Measurements from ENCODE around the gene RCN1. TPM values are rescaled to one million over a fixed set of nuclear protein-coding genes. Genes with fewer than 3 reads are reported as not detected.
"Not testable (repeated sequence)": the region's sequence is repeated elsewhere in the genome, so short reads cannot be mapped to it uniquely, and the experiment has no call there.

The RCN1 gene
- polyA plus RNA-seq, 3 donors, result 192 to 212 (median 200) TPM

DNA sequence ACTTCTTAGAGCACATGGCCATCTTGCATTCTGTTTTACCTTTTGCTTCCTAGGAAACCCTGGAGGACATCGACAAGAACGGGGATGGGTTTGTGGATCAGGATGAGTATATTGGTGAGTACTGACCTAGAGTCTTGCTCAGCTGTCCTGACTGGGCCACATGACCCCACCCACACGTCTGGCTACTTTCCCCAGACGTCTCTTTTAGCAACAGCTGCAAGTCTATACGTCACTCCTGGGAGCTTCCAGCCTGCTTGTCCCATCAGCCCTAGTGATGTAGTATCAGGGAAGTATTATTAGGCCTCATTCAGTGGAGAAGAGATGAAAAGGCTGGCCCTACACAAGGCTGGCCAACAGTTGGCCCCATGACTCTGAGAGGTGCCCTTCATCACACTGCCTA is 9.6 kb downstream of the RCN1 start:
- no peak for DNase-seq (ENCODE audit: extremely low read depth in 1 of 11, low read depth in 9 of 11, low spot score in 4 of 11)

DNA sequence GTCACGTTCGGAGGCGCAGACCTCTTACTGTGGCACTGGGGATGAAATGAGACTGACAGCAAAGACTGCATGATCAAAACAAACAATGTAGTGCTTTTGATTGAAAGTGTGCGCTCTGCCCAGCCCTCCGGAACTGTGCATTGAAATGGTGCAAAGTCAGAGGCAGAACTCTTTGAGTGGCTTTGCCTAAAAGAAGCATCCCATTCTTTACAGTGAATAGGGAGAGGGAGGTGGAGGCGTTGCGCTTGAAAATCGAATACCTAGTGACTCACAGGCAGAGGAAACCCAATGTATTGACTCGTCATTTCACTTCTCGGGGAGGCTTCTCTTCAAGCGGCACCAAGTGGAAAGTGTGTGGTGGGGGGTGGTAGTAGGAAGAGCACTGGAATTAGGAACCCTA is 10.9 kb downstream of the RCN1 start:
- no peak for DNase-seq (ENCODE audit: extremely low read depth in 1 of 11, low read depth in 9 of 11, low spot score in 4 of 11)

DNA sequence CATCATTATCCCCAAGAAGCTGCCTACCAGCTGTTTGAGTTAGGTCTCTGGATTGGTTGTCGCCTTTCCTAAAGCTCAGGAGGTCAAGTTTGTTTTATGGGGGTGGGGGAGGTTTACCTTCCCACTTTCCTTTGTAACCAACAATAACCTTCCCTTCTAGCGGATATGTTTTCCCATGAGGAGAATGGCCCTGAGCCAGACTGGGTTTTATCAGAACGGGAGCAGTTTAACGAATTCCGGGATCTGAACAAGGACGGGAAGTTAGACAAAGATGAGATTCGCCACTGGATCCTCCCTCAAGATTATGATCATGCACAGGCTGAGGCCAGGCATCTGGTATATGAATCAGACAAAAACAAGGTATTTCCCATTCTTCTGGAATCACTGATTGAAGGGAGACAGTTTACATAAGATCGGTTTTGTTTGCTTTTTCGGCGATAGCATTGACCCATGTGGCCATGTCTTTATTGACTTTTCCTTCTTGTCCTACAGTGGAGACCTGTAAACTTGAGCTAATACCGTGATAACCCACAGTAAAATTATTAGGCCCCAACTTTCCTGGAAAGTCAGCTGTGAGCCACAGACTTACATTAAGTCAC is 12.3 kb downstream of the RCN1 start:
- not testable (repeated sequence) for DNase-seq (ENCODE audit: extremely low read depth in 1 of 11, low read depth in 9 of 11, low spot score in 4 of 11)

DNA sequence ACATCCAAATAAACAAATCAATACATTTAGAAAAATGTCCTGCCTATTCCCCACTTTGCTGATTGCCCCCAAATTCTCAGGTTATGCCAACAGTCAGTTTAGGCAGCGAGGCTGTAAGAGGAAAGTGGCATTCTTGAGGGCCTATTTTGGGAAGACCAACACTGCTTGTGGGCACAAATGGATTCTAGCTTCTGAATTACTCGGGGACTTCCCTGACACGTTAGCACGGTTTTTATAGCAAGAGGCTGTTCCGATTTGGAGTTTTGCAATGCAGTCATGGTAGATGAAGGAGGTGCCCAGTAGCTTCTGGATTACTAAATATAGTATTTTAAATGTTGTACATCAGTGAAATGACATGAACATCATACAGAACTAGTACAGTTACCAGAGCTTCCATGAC is 13.1 kb downstream of the RCN1 start:
- no peak for DNase-seq (ENCODE audit: extremely low read depth in 1 of 11, low read depth in 9 of 11, low spot score in 4 of 11)

DNA sequence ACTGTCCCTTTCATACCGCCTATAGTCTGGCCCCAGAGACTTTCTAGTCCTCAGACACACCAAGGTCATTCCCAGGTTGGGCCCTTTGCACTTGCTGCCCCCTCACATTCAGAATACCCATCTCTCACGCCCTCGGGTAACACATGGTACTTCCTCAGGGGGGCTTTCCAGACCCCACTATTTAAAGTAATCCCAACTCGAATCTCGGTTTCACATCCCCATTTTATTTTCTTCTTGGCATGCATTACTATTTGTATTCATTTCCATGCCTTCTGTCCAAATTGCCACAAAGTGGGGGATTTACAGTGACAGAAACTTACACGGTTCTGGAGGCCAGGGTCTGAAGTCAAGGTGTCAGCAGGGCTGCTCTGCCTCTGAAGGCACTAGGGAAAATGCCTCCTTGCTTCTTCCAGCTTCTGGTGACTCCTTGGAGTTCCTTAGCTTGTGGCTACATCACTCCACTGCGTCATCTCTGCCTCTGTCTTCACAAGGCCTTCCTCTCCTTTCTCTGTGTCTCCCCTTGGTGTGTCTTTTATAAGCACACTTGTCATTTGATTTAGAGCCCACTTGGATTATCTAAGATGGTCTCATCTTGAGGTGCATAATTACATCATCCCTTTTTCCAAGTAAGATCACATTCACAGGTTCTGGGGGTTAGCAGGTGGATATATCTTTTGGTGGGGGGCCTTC is 15.1 kb downstream of the RCN1 start:
- no peak for DNase-seq (ENCODE audit: extremely low read depth in 1 of 11, low read depth in 9 of 11, low spot score in 4 of 11)

DNA sequence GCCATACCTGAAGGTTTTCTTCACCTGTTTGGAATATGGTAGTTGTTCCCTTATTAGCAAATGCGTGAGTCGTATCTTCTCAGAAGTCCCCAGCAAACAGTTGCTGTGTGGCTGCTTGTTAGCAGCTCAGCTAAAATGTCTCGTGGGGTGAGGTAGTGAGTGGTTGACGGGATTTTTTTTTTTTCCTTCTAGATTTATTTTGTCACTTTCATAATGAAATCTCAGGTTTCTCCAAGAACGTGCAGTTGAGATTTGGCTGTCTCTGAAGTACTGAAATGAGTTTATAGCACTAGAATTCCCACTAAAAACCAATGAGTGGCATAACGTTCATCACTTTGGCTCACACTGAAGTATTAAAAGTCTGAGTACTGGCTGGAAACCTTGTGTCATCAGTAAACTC is 16.8 kb downstream of the RCN1 start:
- DNase-seq (ENCODE audit: extremely low read depth in 1 of 11, low read depth in 9 of 11, low spot score in 4 of 11), result no peak

DNA sequence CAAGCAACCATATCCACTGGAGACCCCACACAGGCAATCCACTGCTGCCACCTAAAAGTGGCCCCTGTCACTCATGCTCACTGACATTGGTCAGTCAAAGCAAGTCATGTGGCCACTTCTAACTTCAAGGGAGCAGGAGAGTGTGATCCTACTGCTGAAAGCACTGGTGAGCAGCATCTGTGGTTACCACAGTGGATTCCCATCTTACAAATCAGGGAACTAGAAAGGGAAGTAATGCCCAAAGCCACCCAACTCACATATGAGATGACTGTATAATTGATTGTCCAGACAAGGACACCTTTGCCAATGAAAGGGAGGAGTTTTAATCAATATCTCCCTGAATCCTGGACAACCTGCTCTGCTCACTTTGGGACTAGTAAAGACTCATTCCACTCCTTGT is 17.7 kb downstream of the RCN1 start:
- no peak for DNase-seq (ENCODE audit: extremely low read depth in 1 of 11, low read depth in 9 of 11, low spot score in 4 of 11)

DNA sequence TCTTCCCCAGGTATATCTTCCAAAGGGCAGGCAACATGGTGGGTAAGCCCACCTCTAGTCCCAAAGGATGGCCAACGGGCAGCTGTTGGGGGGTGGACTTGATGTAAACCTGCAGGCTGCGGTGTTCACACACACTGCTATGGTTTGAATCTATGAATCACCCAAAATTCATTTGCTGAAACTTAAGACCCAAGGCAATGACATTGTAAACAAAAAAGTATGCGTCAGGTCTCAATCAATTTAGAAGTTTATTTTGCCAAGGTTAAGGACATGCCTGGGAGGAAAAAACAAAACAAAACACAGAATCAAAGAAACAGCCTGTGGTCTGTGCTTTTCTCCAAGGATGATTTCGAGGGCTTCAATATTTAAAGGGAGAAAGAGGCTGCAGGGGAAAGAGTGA is 18.3 kb downstream of the RCN1 start:
- DNase-seq (ENCODE audit: extremely low read depth in 1 of 11, low read depth in 9 of 11, low spot score in 4 of 11), result no peak

DNA sequence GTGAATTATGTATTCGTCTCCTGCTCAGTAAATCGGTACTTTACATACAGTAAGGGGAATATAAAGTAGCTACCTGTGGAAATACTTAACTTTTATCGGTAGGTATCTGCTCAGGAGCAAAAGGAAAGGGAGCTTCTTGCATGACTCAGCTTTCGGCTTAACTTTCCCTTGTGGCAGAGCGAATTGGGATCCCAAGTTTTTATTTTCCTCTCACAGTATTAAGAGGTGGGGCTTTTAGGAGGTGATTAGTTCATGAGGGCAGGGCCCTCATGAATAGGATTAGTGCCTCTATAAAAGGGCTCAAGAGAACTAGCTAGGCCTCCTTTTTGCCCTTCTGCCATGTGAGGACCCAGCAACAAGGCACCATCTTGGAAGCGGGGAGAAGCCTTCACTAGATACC is 18.7 kb downstream of the RCN1 start:
- no peak for DNase-seq (ENCODE audit: extremely low read depth in 1 of 11, low read depth in 9 of 11, low spot score in 4 of 11)

DNA sequence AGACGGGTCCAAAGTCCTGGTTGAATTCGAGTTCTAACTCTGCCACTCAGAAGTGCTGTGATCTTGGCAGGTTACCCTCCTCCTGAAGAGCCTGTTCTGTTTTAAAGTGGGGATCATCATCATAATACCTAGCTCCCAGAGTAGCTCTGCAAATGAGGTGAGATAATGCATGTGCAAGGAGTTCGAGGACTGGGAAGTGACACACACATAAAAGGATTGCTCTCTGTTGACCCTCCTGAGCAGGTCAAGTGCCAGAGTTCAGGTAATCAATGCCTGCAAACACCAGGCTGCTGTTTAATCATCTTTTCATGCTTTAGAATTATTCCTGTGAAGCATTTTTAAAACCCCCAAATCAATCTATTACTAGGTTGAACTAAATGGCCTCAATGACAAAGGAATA is 19.9 kb downstream of the RCN1 start:
- no peak for DNase-seq (ENCODE audit: extremely low read depth in 1 of 11, low read depth in 9 of 11, low spot score in 4 of 11)

DNA sequence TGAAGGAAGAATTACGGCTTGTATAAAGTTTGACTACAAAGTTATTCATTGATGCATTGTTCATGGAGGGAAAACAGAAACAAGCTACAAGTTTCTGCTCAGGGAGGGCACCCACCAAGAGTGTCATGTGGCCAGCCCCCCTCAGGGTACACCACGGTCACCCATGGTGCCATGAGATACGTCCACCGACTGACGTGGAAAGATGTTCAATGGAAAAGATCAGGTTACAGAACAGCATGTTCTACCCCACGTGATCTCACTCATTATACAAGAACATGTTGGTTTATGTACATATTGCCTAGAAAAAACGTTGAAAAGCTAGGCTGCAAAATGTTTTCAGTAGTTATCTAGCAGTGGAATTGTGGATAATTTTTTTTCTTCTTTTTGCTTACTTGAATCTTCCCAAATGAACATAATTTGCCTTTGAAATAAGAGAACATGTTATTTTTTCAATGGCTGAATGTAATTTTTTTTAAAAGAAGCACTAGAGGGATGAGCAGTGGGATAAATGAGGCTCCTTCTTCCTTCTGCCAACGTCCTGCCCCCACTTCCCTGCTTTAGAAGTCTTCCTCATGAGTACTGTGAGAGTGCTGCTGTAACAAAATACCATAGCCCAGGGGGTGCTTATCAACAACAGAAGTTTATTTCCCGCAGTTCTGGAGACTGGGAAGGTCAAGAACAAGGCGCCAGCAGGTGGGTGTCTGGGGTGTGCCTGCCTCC is 22.5 kb downstream of the RCN1 start:
- DNase-seq (ENCODE audit: extremely low read depth in 1 of 11, low read depth in 9 of 11, low spot score in 4 of 11), result no peak

DNA sequence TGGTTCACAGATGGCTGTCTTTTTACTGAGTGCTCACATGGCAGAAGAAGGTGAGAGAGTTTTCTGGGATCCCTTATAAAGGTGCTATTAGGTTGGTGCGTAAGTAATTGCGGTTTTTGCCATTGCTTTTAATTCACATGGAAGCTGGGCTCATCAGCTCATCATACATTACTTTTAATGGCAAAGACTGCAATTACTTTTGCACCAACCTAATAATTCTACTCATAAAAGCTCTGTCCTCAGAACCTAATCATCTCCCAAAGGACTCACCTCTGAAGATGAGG is 23.0 kb downstream of the RCN1 start:
- no peak for DNase-seq (ENCODE audit: extremely low read depth in 1 of 11, low read depth in 9 of 11, low spot score in 4 of 11)

DNA sequence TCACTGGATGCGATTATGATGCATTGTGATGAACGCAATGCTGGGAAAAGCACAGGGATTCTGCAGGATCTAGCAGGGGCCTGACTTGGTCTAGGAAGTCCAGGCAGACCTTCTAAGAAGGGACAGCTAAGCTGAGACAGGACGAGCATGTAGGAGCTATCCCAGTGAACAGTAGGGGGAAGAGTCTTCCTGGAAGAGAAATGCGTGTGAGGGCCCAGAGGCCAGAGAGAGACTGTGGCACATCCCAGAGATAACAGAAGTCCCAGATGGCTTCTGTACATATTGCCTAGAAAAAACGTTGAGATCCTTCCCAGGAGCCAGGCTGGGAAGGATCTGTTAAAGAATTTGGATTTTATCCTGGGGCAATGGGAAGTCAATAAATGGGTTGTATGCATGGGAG is 24.6 kb downstream of the RCN1 start:
- no peak for DNase-seq (ENCODE audit: extremely low read depth in 1 of 11, low read depth in 9 of 11, low spot score in 4 of 11)

DNA sequence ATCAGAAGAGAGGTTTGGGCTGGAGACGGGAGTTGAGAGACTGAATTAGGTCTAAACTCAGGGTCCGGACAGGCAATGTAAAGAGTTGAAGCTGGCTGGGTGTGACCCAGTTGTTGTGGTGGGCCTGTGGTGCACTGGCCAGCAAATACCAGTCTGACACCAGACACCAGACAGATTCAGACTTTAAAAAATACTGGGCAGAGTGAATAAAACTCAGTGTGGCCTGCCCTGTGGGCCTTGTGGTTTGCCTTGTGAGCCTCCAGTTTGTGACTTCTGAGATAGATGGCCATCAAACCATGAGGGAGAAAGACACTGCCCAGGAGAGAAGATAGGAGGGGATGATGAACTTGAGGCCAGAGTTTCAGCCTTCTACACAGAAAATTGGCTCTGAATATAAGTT is 25.8 kb downstream of the RCN1 start:
- no peak for DNase-seq (ENCODE audit: extremely low read depth in 1 of 11, low read depth in 9 of 11, low spot score in 4 of 11)

DNA sequence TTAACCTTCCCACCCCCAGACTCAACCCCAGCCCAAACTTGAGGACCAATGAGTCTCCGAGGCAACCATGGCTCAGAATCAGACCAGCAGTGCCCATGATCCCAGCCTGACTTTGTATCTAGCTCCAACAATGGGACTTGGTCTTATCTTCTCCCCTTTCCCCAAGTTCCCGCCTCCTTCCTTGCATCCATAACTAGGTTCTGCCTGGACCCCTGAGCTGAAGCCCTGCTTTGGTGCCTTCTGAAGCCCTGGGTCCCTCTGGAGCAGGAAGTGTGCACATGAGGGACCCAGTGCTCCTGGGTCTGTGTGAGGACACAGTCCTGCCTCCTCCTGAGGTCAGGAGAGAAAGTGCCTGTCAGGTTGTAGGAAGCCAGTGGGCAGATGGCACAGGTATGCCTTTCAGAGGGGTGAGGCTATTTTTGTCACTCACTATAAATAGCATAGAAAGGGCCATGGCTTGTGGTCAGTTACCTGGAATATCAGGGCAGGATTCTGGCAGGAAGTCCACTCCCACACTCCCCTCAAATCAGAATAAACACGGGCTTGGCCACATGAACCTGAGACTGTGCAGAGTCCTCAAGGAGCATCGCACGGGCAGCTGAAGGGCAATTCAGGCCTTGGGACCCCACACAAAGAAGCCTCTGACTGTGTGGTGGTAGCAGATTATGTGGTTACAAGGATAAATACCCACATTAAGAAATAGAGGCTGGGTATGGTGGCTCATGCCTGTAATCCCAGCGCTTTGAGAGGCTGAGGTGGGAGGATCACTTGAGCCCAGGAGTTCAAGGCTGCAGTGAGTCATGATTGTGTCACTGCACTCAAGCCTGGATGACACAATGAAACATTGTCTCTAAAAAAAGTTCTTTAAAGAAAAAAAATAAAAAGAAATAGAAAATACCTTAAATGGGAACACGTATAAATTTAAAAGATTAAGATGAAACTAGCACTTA is 27.4 kb downstream of the RCN1 start:
- DNase-seq (ENCODE audit: extremely low read depth in 1 of 11, low read depth in 9 of 11, low spot score in 4 of 11), result no peak

DNA sequence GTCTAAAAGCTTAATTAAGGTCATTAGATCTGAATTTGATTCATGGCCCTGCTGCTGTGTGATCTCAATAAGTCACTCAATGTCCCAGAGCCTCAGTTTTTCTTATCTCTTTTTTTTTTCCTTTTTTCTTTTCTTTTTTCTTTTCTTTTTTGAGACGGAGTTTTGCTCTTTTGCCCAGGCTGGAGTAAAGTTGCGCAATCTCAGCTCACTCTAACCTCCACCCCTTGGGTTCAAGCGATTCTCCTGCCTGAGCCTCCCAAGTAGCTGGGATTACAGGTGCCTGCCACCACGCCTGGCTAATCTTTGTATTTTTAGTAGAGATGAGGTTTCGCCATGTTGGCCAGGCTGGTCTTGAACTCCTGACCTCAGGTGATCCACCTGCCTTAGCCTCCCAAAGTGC is 28.3 kb downstream of the RCN1 start:
- DNase-seq (ENCODE audit: extremely low read depth in 1 of 11, low read depth in 9 of 11, low spot score in 4 of 11), result not testable (repeated sequence)

DNA sequence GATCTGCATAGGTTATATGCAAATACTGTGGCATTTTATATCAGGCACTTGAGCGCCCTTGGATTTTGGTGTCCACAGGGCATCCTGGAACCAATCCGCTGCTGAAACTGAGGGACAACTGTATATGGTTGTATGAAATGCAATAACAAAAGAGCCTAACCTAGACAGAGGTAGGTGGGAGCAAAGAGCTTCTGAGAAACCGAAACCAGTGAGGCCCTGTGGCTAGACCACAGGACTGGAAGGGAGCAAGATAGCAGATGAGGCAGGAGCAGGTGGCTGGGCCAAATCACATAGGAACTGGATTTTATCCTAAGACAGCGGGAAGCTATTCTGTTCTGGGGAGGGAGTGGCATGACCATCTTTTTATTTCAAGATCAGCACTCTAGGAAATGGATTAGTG is 30.1 kb downstream of the RCN1 start:
- no peak for DNase-seq (ENCODE audit: extremely low read depth in 1 of 11, low read depth in 9 of 11, low spot score in 4 of 11)

DNA sequence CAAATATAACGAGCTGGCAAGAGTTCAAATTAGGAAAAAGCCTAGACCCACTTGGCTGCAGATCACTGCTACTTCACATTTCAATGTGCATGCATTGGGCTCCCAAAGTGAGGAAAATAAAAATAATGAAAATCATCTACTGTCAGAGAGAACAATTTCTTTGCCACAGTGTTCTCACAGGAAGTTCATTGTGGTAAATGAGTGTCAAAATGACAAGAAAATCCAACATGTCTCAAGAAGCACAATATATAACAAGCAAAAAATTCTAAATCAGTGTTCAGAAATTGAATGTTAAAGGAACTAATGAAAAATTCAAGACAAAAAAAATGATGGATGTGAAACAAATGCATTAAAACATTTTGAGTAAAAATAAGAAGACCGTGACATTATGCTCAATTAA is 31.3 kb downstream of the RCN1 start:
- DNase-seq (ENCODE audit: extremely low read depth in 1 of 11, low read depth in 9 of 11, low spot score in 4 of 11), result no peak

DNA sequence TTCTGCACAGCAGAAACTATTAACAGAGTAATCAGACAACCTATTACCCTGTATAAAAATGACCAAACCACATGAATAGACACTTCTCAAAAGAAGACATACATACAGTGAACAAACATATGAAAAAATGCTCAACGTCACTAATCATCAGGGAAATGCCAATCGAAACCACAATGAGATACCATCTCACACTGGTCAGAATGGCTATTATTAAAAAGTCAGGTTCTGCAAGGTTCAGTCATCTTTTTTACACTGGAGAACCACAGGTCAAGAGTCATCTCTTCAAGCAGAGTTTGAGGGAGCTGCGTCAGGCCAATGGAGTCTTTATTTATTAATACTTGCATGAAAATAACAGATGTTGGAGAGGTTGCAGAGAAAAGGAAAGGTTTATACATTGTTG is 40.4 kb downstream of the RCN1 start:
- DNase-seq (ENCODE audit: extremely low read depth in 1 of 11, low read depth in 9 of 11, low spot score in 4 of 11), result no peak

DNA sequence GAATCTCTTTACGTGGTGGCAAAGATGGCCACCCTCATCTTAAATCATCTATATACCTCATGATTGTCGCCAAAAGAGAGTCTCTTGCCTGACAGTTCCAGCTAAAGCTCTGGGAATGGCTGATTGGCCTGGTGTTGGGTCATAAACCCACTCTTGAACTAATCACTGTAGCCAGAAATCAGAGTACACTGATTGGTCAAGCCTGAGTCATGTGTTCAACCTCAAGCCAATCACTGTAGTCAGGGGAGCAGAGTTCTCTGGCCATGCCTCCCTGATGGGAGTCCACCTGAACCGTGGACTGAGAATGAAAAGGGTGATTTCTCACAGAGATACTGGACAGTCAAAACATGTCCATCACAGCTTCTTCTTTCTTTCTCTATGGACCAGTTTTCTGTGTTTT is 45.8 kb downstream of the RCN1 start:
- DNase-seq (ENCODE audit: extremely low read depth in 1 of 11, low read depth in 9 of 11, low spot score in 4 of 11), result no peak
